Thoracic aorta (tissue), 2 donors: Measurements from ENCODE around the gene INPP5D. TPM values are rescaled to one million over a fixed set of nuclear protein-coding genes. Genes with fewer than 3 reads are reported as not detected.
A peak's percentile ranks its signal among the peaks of the same experiment; 100 is the strongest.
"Not testable (repeated sequence)": the region's sequence is repeated elsewhere in the genome, so short reads cannot be mapped to it uniquely, and the experiment has no call there.

ENCODE experiments used
- ATAC-seq: fragments of 150-250 bp; one replicate; pipeline ENCODE4 v1.8.0; 2017; ENCODE audit warnings: low read depth; ENCODE audit not compliant: insufficient number of reproducible peaks, low FRiP score
- DNase-seq: peaks from one replicate; pipeline ENCODE4 v3.0.0-alpha.2; 2020; ENCODE audit warnings: low spot score
- H3K27ac ChIP-seq, 2 donors: fragments of 200-600 bp; sonication (generic); 1 replicate in 1 of 2; 2 replicates in 1 of 2; pipeline ENCODE4 v1.5.1; 2016; ENCODE audit warnings: mild to moderate bottlenecking in 2 of 2, moderate library complexity in 2 of 2
- H3K27me3 ChIP-seq: fragments of 200-600 bp; sonication (generic); replicated peaks from 2 replicates; pipeline ENCODE4 v1.6.0; 2016; ENCODE audit warnings: mild to moderate bottlenecking; ENCODE audit not compliant: insufficient read depth
- H3K36me3 ChIP-seq: fragments of 200-600 bp; sonication (generic); one replicate; pipeline ENCODE4 v1.5.1; 2016
- H3K4me1 ChIP-seq, 2 donors: fragments of 200-600 bp; sonication (generic); 1 replicate in 1 of 2; 2 replicates in 1 of 2; pipeline versions ENCODE4 v1.5.1 to v1.6.0; 2016; ENCODE audit warnings: low read depth in 2 of 2, mild to moderate bottlenecking in 1 of 2; ENCODE audit not compliant: control insufficient read depth in 1 of 2
- H3K4me3 ChIP-seq: fragments of 200-600 bp; sonication (generic); 2 replicates; pipeline ENCODE4 v1.5.1; 2016; ENCODE audit warnings: mild to moderate bottlenecking
- H3K9me3 ChIP-seq: fragments of 200-600 bp; sonication (generic); 2 replicates; pipeline ENCODE4 v1.5.1; 2016
- total RNA-seq, 2 donors: library from RNA; depleted of rRNA; stranded (reverse); fragments of >200 nt; gene quantifications; one replicate each; pipeline versions ENCODE4 v1.1.0 to v1.2.3, GENCODE V29; 2016
- TF ChIP-seq, protein P1 (sequence below): fragments of 200-600 bp; sonication (generic); IDR thresholded peaks from one replicate; pipeline ENCODE4 v1.5.1; 2019; ENCODE audit warnings: antibody characterized with exemption

The INPP5D gene
- total RNA-seq, 2 donors from 2014 or later: 24.2 to 49.7 TPM

DNA sequence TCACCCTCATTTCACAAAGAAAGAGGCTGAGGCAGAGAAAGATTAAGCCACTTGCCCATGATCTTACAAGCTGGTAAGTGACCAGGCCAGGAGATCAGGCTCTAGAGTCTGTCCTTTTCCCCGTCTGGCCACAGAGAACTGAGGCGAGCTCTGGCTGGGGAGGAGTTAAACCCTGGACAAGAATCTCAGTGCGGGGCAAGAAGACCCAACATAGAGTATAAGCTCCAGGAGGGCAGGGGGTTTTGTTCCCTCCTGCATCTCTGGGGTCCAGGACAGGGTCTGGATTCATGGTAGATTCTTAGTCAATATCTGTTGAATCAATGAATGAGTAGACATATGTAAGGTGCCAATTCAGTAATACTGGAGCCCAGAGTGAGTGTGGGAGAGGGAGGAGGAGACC is 12.9 kb upstream of the INPP5D start:
- DNase-seq (no peak), ATAC-seq (no peak)
- H3K4me3 ChIP-seq: no peak overlapping the region
- no peak overlapping the region for H3K27ac ChIP-seq
- no peaks in the 10 kb centered on the region for H3K9me3 ChIP-seq
- TF ChIP-seq, protein P1, sequence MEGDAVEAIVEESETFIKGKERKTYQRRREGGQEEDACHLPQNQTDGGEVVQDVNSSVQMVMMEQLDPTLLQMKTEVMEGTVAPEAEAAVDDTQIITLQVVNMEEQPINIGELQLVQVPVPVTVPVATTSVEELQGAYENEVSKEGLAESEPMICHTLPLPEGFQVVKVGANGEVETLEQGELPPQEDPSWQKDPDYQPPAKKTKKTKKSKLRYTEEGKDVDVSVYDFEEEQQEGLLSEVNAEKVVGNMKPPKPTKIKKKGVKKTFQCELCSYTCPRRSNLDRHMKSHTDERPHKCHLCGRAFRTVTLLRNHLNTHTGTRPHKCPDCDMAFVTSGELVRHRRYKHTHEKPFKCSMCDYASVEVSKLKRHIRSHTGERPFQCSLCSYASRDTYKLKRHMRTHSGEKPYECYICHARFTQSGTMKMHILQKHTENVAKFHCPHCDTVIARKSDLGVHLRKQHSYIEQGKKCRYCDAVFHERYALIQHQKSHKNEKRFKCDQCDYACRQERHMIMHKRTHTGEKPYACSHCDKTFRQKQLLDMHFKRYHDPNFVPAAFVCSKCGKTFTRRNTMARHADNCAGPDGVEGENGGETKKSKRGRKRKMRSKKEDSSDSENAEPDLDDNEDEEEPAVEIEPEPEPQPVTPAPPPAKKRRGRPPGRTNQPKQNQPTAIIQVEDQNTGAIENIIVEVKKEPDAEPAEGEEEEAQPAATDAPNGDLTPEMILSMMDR: no peak
- H3K4me1 ChIP-seq: no peaks in the 10 kb centered on the region
- no peaks in the 10 kb centered on the region for H3K36me3 ChIP-seq
- no peaks in the 10 kb centered on the region for H3K27me3 ChIP-seq

DNA sequence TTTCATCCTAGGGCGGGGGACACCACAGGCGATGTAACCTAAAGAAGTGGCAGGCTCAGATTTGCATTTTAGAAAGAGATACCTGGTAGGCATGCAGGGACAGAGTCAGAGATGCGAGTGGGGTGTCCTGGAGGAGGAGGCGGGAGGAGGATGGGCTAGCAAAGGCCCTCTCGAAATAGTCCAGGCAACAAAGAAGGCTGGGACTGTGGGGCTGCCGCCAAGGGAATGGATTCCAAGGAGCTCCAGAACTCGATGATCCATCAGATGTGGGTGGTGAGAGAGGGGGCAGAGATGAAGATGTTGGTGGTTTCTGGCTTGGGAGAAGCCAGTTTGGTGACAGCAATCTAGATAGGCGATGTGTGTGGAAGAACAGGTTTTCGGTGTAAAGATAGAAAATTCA is 12.5 kb upstream of the INPP5D start:
- TF ChIP-seq, protein P1: no peak
- Histone ChIP-seq H3K36me3 (no peaks in the 10 kb centered on the region), H3K27me3 (no peaks in the 10 kb centered on the region), H3K9me3 (no peaks in the 10 kb centered on the region), H3K27ac (no peak overlapping the region), H3K4me3 (no peak overlapping the region), H3K4me1 (no peaks in the 10 kb centered on the region)
- DNase-seq (no peak), ATAC-seq (no peak)

DNA sequence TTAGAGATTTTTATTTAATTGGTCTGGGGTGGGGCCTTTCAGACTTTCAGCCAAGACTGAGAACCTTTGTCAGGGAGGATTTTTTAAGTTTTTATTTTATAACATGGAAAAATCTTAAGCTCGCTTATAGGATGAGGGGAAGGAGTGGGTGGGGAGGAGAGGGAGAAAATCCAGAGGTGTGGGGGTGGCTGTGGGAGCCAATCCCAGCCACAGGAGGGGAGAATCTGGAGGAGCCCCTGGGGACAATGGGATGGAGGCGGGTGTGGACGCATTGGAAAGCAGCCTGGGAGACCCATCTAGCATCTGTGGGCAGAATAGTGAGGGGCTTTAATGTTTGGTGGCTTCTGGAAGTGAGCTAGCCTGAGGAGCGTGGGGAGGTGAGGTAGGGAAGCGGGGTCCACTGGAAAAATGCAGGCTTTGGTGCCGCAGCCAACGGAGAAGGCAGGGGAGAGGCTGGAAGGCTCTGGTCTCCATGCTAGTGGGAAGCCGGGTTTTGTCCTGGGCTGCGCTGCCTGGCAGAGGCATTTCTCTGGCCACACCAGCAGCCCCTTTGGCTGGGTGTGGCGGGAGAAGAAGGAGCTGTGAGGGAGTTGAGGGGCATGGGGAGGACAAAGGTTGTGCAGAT is 11.5 kb upstream of the INPP5D start:
- Histone ChIP-seq H3K36me3 (no peaks in the 10 kb centered on the region), H3K4me3 (no peak overlapping the region), H3K9me3 (no peaks in the 10 kb centered on the region), H3K27ac (no peak overlapping the region), H3K27me3 (no peaks in the 10 kb centered on the region), H3K4me1 (peaks cover 0 to under 1% of the 10 kb centered on the region in 2 donors)
- DNase-seq: no peak
- ATAC-seq: no peak
- TF ChIP-seq, protein P1: no peak

DNA sequence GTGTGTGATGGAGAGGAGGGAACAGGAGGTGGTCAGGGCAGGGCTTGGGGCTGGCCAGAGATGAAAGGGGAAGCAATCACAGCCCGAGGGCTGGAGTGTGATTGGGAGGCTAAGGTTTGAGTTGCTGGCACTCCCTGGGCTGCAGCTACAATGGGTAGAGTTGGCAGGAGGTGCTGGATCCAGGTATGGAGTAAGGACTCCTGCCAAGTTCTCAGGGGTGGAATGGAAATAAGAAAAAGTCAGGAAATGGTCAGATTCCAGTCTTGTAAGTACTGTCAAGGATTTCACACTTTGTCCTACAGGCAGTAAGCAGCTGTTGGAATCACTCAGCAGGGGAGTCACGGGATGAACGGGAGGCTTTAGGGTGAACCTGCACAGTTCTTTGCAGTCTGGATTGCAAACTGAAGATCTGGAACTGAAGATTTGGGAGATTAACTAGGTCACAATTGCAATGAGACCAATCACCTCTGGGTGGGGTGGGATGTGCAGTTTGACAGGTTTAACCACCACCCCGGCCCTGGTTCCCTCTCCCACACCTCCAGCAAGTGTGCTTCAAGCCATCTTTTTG is 10.9 kb upstream of the INPP5D start:
- TF ChIP-seq, protein P1: no peak
- Histone ChIP-seq H3K27ac (no peak overlapping the region), H3K27me3 (no peaks in the 10 kb centered on the region), H3K9me3 (no peaks in the 10 kb centered on the region), H3K4me1 (peaks cover 0 to 5% of the 10 kb centered on the region in 2 donors), H3K36me3 (no peaks in the 10 kb centered on the region), H3K4me3 (no peak overlapping the region)
- no peak for ATAC-seq
- no peak for DNase-seq

DNA sequence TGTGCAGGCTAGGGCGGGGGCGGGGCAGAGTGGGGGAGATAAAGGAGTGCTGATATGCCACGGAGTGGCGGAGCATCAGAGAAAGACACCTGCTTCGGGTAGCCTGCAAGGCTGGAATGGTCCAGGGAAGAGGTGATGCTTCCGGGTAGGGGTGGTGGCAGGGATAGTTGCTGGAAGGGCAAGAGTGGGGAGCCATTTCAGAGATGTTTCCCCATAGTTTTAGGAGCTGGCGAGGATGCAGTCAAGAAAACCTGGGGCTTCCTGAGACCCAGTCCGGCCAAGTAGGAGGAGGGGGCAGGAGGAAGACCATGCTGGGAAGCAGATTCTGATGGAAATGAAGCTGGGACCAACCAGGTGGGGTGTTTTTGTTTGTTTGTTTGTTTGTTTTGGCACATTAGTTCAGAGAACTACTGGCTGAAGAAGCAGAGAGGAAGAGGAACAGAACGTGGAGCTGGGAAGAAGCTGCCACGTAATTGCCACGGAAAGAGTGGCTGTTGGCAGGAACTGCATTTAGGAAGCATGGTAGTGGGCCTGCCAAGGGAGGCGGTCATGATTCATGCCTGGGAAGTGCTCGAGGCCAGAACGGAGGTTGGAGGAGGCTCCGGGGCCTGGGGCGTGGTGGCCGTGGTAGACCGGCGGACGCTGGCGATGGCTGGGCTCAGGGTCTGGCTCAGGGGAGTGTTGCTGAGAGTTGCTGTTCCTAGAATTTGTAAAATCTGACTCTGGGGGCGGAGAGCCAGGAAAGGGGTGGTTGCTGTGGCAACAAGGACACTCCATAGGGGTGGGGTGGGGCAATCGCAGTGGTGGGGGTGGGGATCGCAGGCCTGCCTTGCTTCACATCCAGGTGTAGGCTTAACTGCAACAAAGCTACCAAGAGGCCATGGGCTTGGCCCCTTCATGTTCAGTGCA is 8.6 kb upstream of the INPP5D start:
- Histone ChIP-seq H3K36me3 (no peaks in the 10 kb centered on the region), H3K27ac (no peak overlapping the region), H3K4me3 (peak overlapping the region; percentile 10), H3K9me3 (no peaks in the 10 kb centered on the region), H3K27me3 (no peaks in the 10 kb centered on the region), H3K4me1 (peaks cover 0 to 5% of the 10 kb centered on the region in 2 donors)
- ATAC-seq: no peak
- DNase-seq: no peak
- TF ChIP-seq, protein P1: no peak

DNA sequence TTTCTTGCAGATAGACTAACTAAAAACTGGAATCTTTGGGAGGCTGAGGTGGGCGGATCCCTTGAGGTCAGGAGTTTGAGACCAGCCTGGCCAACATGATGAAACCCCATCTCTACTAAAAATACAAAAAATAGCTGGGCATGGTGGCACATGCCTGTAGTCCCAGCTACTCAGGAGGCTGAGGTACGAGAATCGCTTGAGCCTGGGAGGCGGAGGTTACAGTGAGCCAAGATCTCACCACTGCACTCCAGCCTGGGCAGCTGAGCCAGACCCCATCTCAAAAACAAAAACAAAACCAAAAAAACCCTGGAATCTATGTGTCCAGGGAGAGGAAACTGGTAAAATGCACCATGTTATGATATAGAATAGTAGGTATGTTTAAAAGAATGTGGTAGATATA is 7.6 kb upstream of the INPP5D start:
- not testable (repeated sequence) for DNase-seq, H3K27me3 ChIP-seq, H3K9me3 ChIP-seq

More for the DNA sequence above, 7.6 kb upstream of the INPP5D start:
- ATAC-seq, H3K36me3 ChIP-seq, H3K4me1 ChIP-seq, H3K27ac ChIP-seq, H3K4me3 ChIP-seq: not testable (repeated sequence)
